Peyer's patch (tissue), 4 donors: ENCODE measurements around the gene PARD3B.

Source experiments
- POLR2A ChIP-seq, 2 donors: fragments of 450-650 bp; IDR thresholded peaks; one replicate each; pipeline ENCODE4 v1.5.1; 2017; ENCODE audit warnings: antibody characterized with exemption in 2 of 2, mild to moderate bottlenecking in 2 of 2, moderate library complexity in 2 of 2
- TF ChIP-seq, protein P1 (sequence below), 6 experiments: fragments of 450-650 bp in 4 of 6; fragments of 200-600 bp in 2 of 6; sonication (generic) in 1 of 6; IDR thresholded peaks; one replicate each; pipeline ENCODE4 v1.5.1; 2017 to 2019; ENCODE audit warnings: antibody characterized with exemption in 6 of 6, mild to moderate bottlenecking in 3 of 6, moderate library complexity in 1 of 6

DNA sequence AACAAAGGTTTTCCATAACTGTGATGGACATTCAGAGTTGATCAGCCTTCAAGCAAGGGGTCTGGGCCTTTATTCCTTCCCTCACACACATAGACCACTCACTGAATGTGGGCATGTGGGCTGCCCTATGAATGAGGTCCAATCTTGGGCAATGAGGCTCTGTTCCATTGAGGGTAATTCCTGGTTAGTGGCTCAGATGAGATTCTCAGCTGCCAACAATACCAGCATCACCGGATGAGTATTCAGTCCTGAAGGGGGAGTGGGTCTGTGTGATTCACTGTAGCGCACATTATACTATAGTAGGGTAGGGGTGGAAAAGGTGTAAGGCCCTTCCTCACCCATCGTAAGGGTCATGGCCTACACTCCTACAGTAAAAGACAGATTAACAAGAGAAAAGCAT is 9.9 kb upstream of the PARD3B start:
- TF ChIP-seq, protein P1, sequence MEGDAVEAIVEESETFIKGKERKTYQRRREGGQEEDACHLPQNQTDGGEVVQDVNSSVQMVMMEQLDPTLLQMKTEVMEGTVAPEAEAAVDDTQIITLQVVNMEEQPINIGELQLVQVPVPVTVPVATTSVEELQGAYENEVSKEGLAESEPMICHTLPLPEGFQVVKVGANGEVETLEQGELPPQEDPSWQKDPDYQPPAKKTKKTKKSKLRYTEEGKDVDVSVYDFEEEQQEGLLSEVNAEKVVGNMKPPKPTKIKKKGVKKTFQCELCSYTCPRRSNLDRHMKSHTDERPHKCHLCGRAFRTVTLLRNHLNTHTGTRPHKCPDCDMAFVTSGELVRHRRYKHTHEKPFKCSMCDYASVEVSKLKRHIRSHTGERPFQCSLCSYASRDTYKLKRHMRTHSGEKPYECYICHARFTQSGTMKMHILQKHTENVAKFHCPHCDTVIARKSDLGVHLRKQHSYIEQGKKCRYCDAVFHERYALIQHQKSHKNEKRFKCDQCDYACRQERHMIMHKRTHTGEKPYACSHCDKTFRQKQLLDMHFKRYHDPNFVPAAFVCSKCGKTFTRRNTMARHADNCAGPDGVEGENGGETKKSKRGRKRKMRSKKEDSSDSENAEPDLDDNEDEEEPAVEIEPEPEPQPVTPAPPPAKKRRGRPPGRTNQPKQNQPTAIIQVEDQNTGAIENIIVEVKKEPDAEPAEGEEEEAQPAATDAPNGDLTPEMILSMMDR (IDR thresholded peaks at IDR 0.05) = no peak
- no peak for TF ChIP-seq POLR2A (IDR thresholded peaks at IDR 0.05)
